ENCODE data around the gene PADI3. TPM values are rescaled to one million over a fixed set of nuclear protein-coding genes. Genes with fewer than 3 reads are reported as not detected.

PADI3 gene
- total RNA-seq, 1 donor = not detected

- no peak for DNase-seq (ENCODE audit: low read depth)
- TF ChIP-seq CTCF (IDR thresholded peaks at IDR 0.05; ENCODE audit: insufficient read depth, low read depth, low read length) = no peak
- no peak overlapping the region for H3K4me3 ChIP-seq (ENCODE audit: low read depth, low read length)
These were observed 43.2 kb upstream of the PADI3 start for GRCh38 chr1:17205652-17206051.

- no peak for TF ChIP-seq CTCF (IDR thresholded peaks at IDR 0.05; ENCODE audit: insufficient read depth, low read depth, low read length)
- no peak overlapping the region for H3K4me3 ChIP-seq (ENCODE audit: low read depth, low read length)
- no peak for DNase-seq (ENCODE audit: low read depth)
These were observed 42.7 kb upstream of the PADI3 start for GRCh38 chr1:17206196-17206595.

- H3K4me3 ChIP-seq (ENCODE audit: low read depth, low read length) = no peak overlapping the region
- DNase-seq (ENCODE audit: low read depth) = no peak
- no peak for TF ChIP-seq CTCF (IDR thresholded peaks at IDR 0.05; ENCODE audit: insufficient read depth, low read depth, low read length)
These were observed 41.9 kb upstream of the PADI3 start for GRCh38 chr1:17207046-17207445.

GRCh38 chr1:17207540-17207939, 41.4 kb upstream of the PADI3 start:
- TF ChIP-seq CTCF (IDR thresholded peaks at IDR 0.05; ENCODE audit: insufficient read depth, low read depth, low read length) = no peak
- no peak for DNase-seq (ENCODE audit: low read depth)
- no peak overlapping the region for H3K4me3 ChIP-seq (ENCODE audit: low read depth, low read length)

GRCh38 chr1:17207966-17208418, 40.9 kb upstream of the PADI3 start:
- no peak for TF ChIP-seq CTCF (IDR thresholded peaks at IDR 0.05; ENCODE audit: insufficient read depth, low read depth, low read length)
- H3K4me3 ChIP-seq (ENCODE audit: low read depth, low read length) = no peak overlapping the region
- peak; percentile 59 for DNase-seq (ENCODE audit: low read depth)

- DNase-seq (ENCODE audit: low read depth) = no peak
- no peak overlapping the region for H3K4me3 ChIP-seq (ENCODE audit: low read depth, low read length)
- no peak for TF ChIP-seq CTCF (IDR thresholded peaks at IDR 0.05; ENCODE audit: insufficient read depth, low read depth, low read length)
These were observed 40.4 kb upstream of the PADI3 start for GRCh38 chr1:17208546-17208945.

- no peak for TF ChIP-seq CTCF (IDR thresholded peaks at IDR 0.05; ENCODE audit: insufficient read depth, low read depth, low read length)
- no peak overlapping the region for H3K4me3 ChIP-seq (ENCODE audit: low read depth, low read length)
- DNase-seq (ENCODE audit: low read depth) = no peak
These were observed 39.5 kb upstream of the PADI3 start for GRCh38 chr1:17209430-17209829.

Measured in fibroblast of villous mesenchyme (primary cell).